PFSK-1 (cell line): ENCODE measurements around the gene SPATA3.

Experiments used
- POLR2AphosphoS5 ChIP-seq: IDR thresholded peaks from 2 replicates; pipeline ENCODE4 v1.6.1; 2012; ENCODE audit warnings: low read depth, mild to moderate bottlenecking, control low read depth, low read length, moderate library complexity
- SIN3A ChIP-seq: IDR thresholded peaks from 2 replicates; pipeline ENCODE4 v1.6.1; 2012; ENCODE audit warnings: mild to moderate bottlenecking, low read length, moderate library complexity, borderline replicate concordance; ENCODE audit not compliant: insufficient read depth
- TAF1 ChIP-seq: IDR thresholded peaks from 2 replicates; pipeline ENCODE4 v1.6.1; 2012; ENCODE audit warnings: low read length, control low read depth, borderline replicate concordance; ENCODE audit not compliant: insufficient read depth

DNA sequence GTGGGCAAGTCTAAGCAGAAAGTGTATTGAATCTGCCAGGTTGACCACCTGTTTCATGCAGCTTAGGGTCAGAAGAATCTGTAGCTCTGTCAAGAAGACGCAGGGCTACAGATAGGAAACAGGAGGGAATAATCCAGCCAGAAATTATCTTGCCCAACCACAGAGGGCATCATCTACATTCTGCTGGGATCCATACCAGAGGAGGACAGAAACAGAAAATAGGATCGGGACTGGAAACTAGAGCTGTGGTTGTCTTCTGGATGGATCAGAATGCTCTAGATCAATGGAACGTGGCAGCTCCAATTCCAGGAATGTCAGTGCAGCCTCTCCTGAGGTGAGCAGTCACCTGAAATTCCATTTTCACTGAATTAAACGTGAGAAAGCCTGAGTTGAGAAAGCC, 3.6 kb downstream of the SPATA3 start:
- no peak for TF ChIP-seq POLR2AphosphoS5
- no peak for TF ChIP-seq TAF1
- TF ChIP-seq SIN3A = no peak
